ENCODE measurements around the gene WNT3.

WNT3 gene

GRCh38 chr17:46833840-46834208 is 15.3 kb upstream of the WNT3 start:
- DNase-seq = no peak

GRCh38 chr17:46832945-46833839 is 14.7 kb upstream of the WNT3 start:
- no peak for DNase-seq

- no peak for DNase-seq
Measured at GRCh38 chr17:46832331-46832821, 13.9 kb upstream of the WNT3 start.

- no peak for DNase-seq
Measured at GRCh38 chr17:46831573-46832330, 13.3 kb upstream of the WNT3 start.

- DNase-seq = no peak
Measured at GRCh38 chr17:46827274-46827673, 8.8 kb upstream of the WNT3 start.

GRCh38 chr17:46826116-46826515 is 7.6 kb upstream of the WNT3 start:
- DNase-seq = no peak

- DNase-seq = no peak
Measured at GRCh38 chr17:46823657-46824056, 5.2 kb upstream of the WNT3 start.

GRCh38 chr17:46822388-46822921 is 4.0 kb upstream of the WNT3 start:
- no peak for DNase-seq

GRCh38 chr17:46821482-46822387 is 3.2 kb upstream of the WNT3 start:
- no peak for DNase-seq

- no peak for DNase-seq
Measured at GRCh38 chr17:46820592-46821450, 2.3 kb upstream of the WNT3 start.

GRCh38 chr17:46819906-46820351 is 1.4 kb upstream of the WNT3 start:
- no peak for DNase-seq

- no peak for DNase-seq
Measured at GRCh38 chr17:46818929-46819859, 702 bp upstream of the WNT3 start.

GRCh38 chr17:46817901-46818209 is 637 bp downstream of the WNT3 start:
- DNase-seq = no peak

- DNase-seq = no peak
Measured at GRCh38 chr17:46817151-46817900, 1.2 kb downstream of the WNT3 start.

GRCh38 chr17:46815474-46816353 is 2.8 kb downstream of the WNT3 start:
- no peak for DNase-seq

GRCh38 chr17:46814446-46814845 is 4.0 kb downstream of the WNT3 start:
- DNase-seq = no peak

- no peak for DNase-seq
Measured at GRCh38 chr17:46813920-46814319, 4.6 kb downstream of the WNT3 start.

- DNase-seq = no peak
Measured at GRCh38 chr17:46812624-46813318, 5.7 kb downstream of the WNT3 start.

Measured in 8988T (cell line).